Stomach (tissue), 9 donors: ENCODE measurements around the gene PLXDC1. TPM values are rescaled to one million over a fixed set of nuclear protein-coding genes. Genes with fewer than 3 reads are reported as not detected.
A peak's percentile ranks its signal among the peaks of the same experiment; 100 is the strongest.

Experiments used
- DNase-seq, 2 donors: peaks; one replicate each; pipeline versions ENCODE4 v3.0.0 to v3.0.0-alpha.2; 2013 to 2019
- H3K27ac ChIP-seq, 5 donors: fragments of 200-600 bp in 4 of 5; sonication (generic) in 4 of 5; one replicate each; pipeline ENCODE4 v1.5.1; 2013 to 2019; ENCODE audit warnings: mild to moderate bottlenecking in 1 of 5, moderate library complexity in 1 of 5
- H3K27me3 ChIP-seq, 3 donors: fragments of 200-600 bp; sonication (generic); one replicate each; pipeline ENCODE4 v1.5.1; 2017 to 2019; ENCODE audit warnings: mixed run types in 1 of 3
- H3K36me3 ChIP-seq, 4 donors: fragments of 200-600 bp; sonication (generic); 1 replicate in 3 of 4; 2 replicates in 1 of 4; pipeline ENCODE4 v1.5.1; 2016 to 2019
- H3K4me1 ChIP-seq, 4 donors: fragments of 200-600 bp; sonication (generic); one replicate each; pipeline ENCODE4 v1.5.1; 2016 to 2019
- H3K4me3 ChIP-seq, 4 donors: fragments of 200-600 bp; sonication (generic) in 3 of 4; one replicate each; pipeline ENCODE4 v1.5.1; 2016 to 2019; ENCODE audit warnings: mild to moderate bottlenecking in 1 of 4
- H3K9me3 ChIP-seq, 4 donors: fragments of 200-600 bp; sonication (generic); one replicate each; pipeline ENCODE4 v1.5.1; 2016 to 2019
- EP300 ChIP-seq: sonication (generic); formaldehyde crosslinking; IDR thresholded peaks from one replicate; pipeline ENCODE4 v1.6.1; 2017; ENCODE audit warnings: antibody characterized with exemption
- POLR2A ChIP-seq, 4 donors: fragments of 450-650 bp; IDR thresholded peaks; one replicate each; pipeline ENCODE4 v1.6.1; 2016; ENCODE audit warnings: antibody characterized with exemption in 4 of 4, control low read depth in 2 of 4, mild to moderate bottlenecking in 1 of 4, moderate library complexity in 1 of 4
- POLR2AphosphoS5 ChIP-seq, 3 donors: sonication (generic); formaldehyde crosslinking; IDR thresholded peaks; one replicate each; pipeline ENCODE4 v1.6.1; 2016; ENCODE audit warnings: antibody characterized with exemption in 3 of 3
- WGBS, 5 donors: extraction: QIAGEN DNeasy Blood & Tissue Kit in 3 of 5; methylation state at CpG; one replicate each; pipeline versions ENCODE4 v1.1.5 to v1.1.7; 2013 to 2018; 5-methylcytosine and 5-hydroxymethylcytosine counted together
- intact Hi-C: fragments of 100-400 bp; cut with DNase I; formaldehyde crosslinking; loops from one replicate; pipeline ENCODE4 v1.15.1; 2023; ENCODE audit warnings: low total_unique reads
- polyA plus RNA-seq, 3 donors: library from polyadenylated mRNA; stranded (reverse); fragments of 200-250 nt; gene quantifications; one replicate each; pipeline ENCODE4 v1.2.3, GENCODE V29; 2013
- total RNA-seq, 5 donors: library from RNA; depleted of rRNA; stranded (reverse); fragments of >200 nt; gene quantifications; one replicate each; pipeline versions ENCODE4 v1.1.0 to v1.2.3, GENCODE V29; 2014 to 2016
- TF ChIP-seq, protein P1 (sequence below), 7 experiments: fragments of 450-650 bp in 4 of 7; fragments of 200-600 bp in 3 of 7; sonication (generic) in 3 of 7; IDR thresholded peaks; one replicate each; pipeline ENCODE4 v1.5.1; 2016 to 2019; ENCODE audit warnings: antibody characterized with exemption in 7 of 7, control low read depth in 2 of 7, mild to moderate bottlenecking in 1 of 7
- donor health status: healthy with polysubstance abuse.
- donor health status: Bipolar disorder and iron deficiency.
- donor health status: healthy.

Gene PLXDC1
- total and polyA plus RNA-seq, 8 donors, result 0.58 to 77.2 (median 4.4) TPM

DNA sequence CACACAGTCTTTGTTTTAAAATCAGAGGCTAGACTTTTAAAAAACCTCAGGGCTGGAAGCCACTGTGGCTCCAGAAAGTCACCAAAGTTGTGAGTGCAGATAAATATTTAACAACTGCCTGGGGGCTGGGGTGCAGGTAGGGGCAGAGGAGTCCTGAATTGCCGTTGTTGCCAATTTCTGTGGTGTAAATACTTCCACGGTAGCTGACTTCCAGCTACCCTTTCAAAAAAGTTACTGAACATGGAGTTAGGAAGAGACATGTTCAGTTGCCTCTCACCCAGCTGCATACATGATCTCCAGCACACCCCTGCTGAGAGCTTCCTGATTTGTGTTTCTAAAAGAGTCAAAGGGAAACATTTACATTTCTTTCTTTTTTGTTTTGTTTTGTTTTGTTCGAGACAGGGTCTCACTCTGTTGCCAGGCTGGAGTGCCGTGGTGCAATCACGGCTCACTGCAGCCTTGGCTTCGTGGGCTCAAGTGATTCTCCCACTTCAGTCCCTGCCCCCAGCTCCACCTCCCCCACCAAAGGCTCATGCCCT, 58.7 kb downstream of the PLXDC1 start:
- 56 to 65% (median 60%) methylated on average over 6 of the region's 6 CpGs for WGBS, 5 donors
- intact Hi-C loops, result no loop called here
- H3K27ac ChIP-seq, result peak overlapping the region in 2 of 5 donors; percentile 1 to 15
- peaks cover 0 to 44% (median 21%) of the 10 kb centered on the region in 4 donors for H3K4me1 ChIP-seq
- H3K27me3 ChIP-seq, result no peaks in the 10 kb centered on the region
- H3K36me3 ChIP-seq, result no peaks in the 10 kb centered on the region
- DNase-seq, result no peak
- H3K9me3 ChIP-seq, result no peaks in the 10 kb centered on the region
- H3K4me3 ChIP-seq, result no peak overlapping the region
- no peak for TF ChIP-seq EP300
- no peak for TF ChIP-seq POLR2AphosphoS5 (IDR thresholded peaks at IDR 0.05)
- TF ChIP-seq, protein P1, sequence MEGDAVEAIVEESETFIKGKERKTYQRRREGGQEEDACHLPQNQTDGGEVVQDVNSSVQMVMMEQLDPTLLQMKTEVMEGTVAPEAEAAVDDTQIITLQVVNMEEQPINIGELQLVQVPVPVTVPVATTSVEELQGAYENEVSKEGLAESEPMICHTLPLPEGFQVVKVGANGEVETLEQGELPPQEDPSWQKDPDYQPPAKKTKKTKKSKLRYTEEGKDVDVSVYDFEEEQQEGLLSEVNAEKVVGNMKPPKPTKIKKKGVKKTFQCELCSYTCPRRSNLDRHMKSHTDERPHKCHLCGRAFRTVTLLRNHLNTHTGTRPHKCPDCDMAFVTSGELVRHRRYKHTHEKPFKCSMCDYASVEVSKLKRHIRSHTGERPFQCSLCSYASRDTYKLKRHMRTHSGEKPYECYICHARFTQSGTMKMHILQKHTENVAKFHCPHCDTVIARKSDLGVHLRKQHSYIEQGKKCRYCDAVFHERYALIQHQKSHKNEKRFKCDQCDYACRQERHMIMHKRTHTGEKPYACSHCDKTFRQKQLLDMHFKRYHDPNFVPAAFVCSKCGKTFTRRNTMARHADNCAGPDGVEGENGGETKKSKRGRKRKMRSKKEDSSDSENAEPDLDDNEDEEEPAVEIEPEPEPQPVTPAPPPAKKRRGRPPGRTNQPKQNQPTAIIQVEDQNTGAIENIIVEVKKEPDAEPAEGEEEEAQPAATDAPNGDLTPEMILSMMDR (IDR thresholded peaks at IDR 0.05), result no peak
- no peak for TF ChIP-seq POLR2A (IDR thresholded peaks at IDR 0.05)

DNA sequence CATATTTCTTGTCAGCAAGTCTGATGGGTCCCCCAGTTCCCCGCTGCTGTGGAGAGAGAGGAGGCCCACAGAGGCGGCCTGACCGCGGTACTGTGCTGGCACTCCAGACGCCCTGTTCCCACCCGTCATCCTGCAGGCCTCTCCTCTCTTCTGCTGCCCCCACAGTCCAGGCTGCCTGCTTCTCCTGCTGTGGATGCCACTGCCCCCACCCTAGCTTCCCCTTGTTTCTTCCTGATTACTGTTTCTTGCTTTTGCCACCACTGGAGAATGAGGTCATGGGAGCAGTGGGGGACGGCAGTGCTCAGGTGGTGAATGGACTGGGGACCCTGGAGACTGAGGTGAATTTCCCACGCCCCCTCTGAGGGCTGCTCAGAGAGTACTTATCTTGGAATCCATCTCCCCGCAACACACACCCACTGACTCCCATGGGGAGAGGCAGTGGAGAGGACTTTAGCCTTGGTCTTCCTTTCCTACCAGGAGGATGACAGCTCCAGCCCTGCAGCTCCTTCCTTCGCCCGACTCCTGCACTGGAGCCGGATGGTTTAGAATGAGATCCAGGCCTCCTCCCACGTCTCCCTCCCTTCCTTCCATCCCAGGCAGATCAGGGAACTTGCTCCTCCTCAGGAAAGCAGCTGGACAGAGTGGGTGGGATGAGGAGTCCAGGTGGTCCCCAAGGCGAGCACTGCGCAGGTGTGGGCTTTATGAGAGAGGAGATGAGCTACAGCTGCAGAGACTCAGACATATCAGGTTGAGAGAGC, 60.4 kb downstream of the PLXDC1 start:
- Histone ChIP-seq H3K27ac (no peak overlapping the region), H3K9me3 (no peaks in the 10 kb centered on the region), H3K4me3 (no peak overlapping the region), H3K4me1 (peaks cover 0 to 30% (median 10%) of the 10 kb centered on the region in 4 donors), H3K36me3 (no peaks in the 10 kb centered on the region), H3K27me3 (no peaks in the 10 kb centered on the region)
- TF ChIP-seq, protein P1 (IDR thresholded peaks at IDR 0.05), result no peak
- TF ChIP-seq POLR2A (IDR thresholded peaks at IDR 0.05) (no peak), EP300 (no peak), POLR2AphosphoS5 (IDR thresholded peaks at IDR 0.05) (no peak)
- WGBS, 5 donors, result 80 to 91% (median 90%) methylated on average over 15 of the region's 15 CpGs
- no peak for DNase-seq
- intact Hi-C loops, result no loop called here

DNA sequence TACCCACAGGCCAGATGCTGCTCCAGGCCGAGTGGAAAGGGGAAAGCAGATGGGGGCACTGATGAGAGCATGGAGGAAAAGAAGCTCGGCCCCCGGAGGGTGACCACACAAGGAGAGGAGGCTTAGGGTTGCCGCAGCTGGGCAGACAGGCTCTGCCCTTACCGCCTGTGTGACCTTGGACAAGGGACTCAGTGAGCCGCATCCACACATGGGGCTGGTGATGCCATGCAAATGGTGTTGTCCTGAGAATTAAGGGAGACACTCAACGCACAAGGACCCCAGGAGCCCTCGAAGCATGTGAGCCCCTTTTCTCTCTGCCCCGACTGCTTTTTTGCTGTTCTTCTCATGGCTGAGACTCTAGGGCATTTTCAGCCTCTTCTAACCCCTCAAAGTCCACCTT, 61.0 kb downstream of the PLXDC1 start:
- no peak overlapping the region for H3K4me3 ChIP-seq
- no peaks in the 10 kb centered on the region for H3K36me3 ChIP-seq
- peaks cover 0 to 23% (median 4%) of the 10 kb centered on the region in 4 donors for H3K4me1 ChIP-seq
- H3K27me3 ChIP-seq, result no peaks in the 10 kb centered on the region
- H3K27ac ChIP-seq, result no peak overlapping the region
- 89 to 96% (median 92%) methylated on average over 9 of the region's 9 CpGs for WGBS, 5 donors
- H3K9me3 ChIP-seq, result no peaks in the 10 kb centered on the region
- no peak for DNase-seq
- TF ChIP-seq, protein P1 (IDR thresholded peaks at IDR 0.05), result no peak
- TF ChIP-seq POLR2A (IDR thresholded peaks at IDR 0.05) (no peak), POLR2AphosphoS5 (IDR thresholded peaks at IDR 0.05) (no peak), EP300 (no peak)
- intact Hi-C loops, result no loop called here

DNA sequence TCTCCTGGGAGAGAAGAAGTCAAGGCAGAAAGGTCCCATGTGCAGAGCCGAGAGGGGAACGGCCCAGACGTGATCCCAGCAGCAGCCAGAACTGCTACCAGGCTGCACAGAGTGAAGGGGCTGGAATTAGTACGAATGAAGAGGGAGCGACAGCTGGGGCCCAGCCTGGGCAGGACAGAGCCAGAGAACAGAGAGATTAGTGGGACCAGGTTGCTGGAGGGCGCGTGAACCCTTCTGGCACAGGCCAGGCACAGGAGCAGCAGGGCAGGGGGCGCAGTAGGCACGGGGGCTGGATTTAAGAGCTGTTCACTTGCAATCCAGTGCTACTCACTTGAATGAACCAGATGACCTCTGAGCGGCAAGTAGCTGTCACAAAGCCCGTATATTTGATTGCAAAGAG, 66.9 kb downstream of the PLXDC1 start:
- Histone ChIP-seq H3K27me3 (no peaks in the 10 kb centered on the region), H3K4me1 (peaks cover 0 to 32% (median 6%) of the 10 kb centered on the region in 4 donors), H3K36me3 (no peaks in the 10 kb centered on the region), H3K9me3 (no peaks in the 10 kb centered on the region), H3K27ac (no peak overlapping the region), H3K4me3 (no peak overlapping the region)
- 78 to 84% (median 79%) methylated on average over 9 to 11 of the region's 11 CpGs for WGBS, 5 donors
- DNase-seq, result no peak
- intact Hi-C loops, result no loop called here
- TF ChIP-seq POLR2A (IDR thresholded peaks at IDR 0.05) (no peak), EP300 (no peak), POLR2AphosphoS5 (IDR thresholded peaks at IDR 0.05) (no peak)
- TF ChIP-seq, protein P1 (IDR thresholded peaks at IDR 0.05), result no peak
